Left kidney (tissue), 2 donors: ENCODE results near the gene SEBOX. TPM values are rescaled to one million over a fixed set of nuclear protein-coding genes. Genes with fewer than 3 reads are reported as not detected.
A peak's percentile ranks its signal among the peaks of the same experiment; 100 is the strongest.
"Not testable (repeated sequence)": the region's sequence is repeated elsewhere in the genome, so short reads cannot be mapped to it uniquely, and the experiment has no call there.

Experiments
- DNase-seq: peaks from one replicate; pipeline ENCODE4 v3.0.0-alpha.2; 2013
- polyA plus RNA-seq: library from polyadenylated mRNA; unstranded; fragments of 120-200 nt; gene quantifications from one replicate; pipeline ENCODE4 v1.2.1, GENCODE V29; 2013; ENCODE audit not compliant: insufficient read length

The SEBOX gene
- polyA plus RNA-seq, 1 donor = not detected

DNA sequence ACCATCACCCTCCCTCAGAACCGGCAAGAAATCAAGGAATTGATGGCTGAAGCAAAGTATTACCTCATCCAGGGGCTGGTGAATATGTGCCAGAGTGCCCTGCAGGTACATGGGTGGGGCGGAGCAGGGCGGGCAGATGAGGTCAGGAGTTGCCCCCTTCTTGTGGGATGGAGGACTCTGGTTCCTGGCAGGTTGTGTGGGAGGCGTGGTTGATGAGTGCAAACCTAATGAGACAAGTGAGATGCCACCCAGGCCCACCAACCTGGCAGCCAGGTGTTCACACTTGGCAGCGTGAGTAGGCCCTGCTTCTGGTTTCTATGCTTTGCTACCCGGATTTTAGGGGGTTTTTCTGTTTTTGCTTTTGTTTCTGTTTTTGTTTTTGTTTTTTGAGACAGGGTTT is 24.6 kb downstream of the SEBOX start:
- no peak for DNase-seq

GRCh38 chr17:28339431-28339830 is 25.6 kb downstream of the SEBOX start:
- no peak for DNase-seq

GRCh38 chr17:28338769-28339212 is 26.2 kb downstream of the SEBOX start:
- not testable (repeated sequence) for DNase-seq

- DNase-seq = no peak
Observed at GRCh38 chr17:28338056-28338768, 26.8 kb downstream of the SEBOX start.

DNA sequence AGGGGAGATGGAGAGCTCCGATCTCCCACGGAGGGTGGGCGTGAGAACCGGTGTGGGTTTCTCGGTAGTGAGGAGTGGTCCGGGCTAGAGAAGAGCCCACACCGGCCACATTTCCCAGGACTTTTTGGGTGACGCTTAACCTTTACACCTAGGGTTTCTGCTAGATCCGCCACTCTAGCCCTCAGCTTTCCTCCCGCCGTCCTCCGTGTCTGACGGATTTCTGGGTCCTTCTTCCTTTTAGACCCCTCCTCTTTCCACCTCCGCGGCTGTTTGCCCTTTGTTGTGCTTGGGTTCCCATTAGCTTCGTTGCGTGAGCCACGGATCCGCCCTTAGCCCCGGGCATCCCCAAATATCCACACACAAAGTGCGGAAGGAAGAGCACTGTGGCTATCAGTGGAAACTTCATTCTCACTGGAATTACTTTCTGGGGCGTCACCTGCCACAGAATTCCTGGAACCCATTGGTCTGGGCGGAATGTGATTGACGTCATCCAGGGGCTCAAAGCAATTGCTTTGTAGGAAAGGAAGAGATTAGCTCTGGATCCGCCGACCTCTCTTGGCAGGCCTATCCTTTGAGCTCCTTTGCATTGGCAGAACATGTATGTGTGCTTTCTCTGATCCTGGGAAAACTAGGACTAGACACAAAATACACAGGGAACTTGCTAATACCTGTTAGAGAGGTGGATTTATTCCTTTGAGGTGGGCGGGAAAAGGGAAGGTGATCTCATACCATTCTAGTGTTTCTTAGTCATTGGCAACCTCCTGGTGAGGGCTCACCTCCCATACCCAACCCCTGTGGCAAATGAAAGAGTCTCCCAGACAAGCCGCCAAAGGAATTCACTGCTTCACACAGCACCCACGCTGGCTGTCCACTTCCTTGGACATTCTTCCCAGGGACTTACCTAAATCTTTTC is 28.8 kb downstream of the SEBOX start:
- peak; percentile 76 for DNase-seq

DNA sequence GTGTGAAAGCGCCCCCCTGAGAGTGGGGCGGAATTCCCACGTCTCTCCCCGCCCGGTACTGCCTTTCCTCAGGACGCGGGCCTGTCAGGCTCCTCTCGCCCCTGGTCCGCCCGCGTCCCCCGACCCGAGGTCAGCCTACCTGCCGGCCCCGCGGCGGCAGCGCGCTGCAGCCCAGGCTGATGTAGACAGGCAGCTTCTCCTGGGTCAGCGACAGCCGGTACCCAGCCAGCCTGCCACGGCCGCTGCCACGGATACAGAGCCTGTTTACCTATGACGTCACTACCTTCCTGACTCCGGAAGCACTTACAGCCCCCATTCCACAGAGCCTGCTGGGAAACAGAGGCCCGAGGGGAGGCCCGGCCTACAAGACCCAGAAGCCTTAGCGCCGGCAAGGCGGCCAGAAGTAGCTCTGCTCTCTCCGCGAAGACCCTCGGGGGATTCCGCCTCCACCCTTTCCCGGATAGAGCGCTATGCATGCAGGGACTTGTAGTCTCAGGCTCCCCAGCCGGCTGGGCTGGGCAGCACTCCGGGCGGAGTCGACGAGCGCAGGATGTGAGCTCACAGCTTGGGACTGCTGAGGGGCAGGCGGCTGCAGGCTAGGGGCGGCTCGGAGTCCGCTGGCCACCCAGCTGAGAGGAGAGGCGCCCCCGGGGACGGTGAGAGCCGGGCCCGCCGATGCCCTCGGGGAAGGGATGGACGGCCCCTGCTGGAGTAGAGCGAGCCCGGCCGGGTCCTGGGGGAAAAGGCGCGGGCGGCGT is 29.6 kb downstream of the SEBOX start, which contains the start of the genes IFT20 and TNFAIP1:
IFT20 (minus strand) TSS at position 272 of the 758 bp plus-strand sequence. CDS start 3,487 bp downstream, outside the sequence.
TNFAIP1 (plus strand) TSS at position 561 of the 758 bp plus-strand sequence. CDS start 3,761 bp downstream, outside the sequence.
- peak; percentile 99 for DNase-seq

DNA sequence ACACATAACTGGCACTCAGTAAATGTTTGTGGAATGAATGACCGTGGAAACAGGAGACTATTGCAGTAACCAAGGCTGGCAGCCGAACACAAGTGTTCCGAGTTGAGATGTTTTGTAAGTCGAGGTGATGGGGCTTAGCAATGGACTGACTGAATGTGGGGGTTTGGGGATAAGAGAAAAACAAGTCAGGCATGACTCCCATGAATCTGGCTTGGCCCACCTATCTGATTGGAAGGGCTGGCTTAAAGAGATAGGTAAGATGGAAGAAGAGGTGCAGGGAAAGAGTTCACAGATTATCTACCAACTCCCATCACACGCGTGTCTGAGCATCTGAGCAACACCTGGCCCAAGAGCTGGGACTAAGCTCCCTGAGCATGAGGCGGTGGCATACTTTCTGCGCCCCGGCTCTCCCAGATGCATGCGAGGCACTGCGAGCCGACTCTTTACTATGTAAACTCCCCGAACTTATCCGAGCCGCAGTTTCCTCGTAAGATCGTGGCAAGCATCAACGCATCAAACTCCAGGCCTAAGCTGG is 30.3 kb downstream of the SEBOX start:
- no peak for DNase-seq

- DNase-seq = no peak
Observed at GRCh38 chr17:28334171-28334570, 30.8 kb downstream of the SEBOX start.

DNA sequence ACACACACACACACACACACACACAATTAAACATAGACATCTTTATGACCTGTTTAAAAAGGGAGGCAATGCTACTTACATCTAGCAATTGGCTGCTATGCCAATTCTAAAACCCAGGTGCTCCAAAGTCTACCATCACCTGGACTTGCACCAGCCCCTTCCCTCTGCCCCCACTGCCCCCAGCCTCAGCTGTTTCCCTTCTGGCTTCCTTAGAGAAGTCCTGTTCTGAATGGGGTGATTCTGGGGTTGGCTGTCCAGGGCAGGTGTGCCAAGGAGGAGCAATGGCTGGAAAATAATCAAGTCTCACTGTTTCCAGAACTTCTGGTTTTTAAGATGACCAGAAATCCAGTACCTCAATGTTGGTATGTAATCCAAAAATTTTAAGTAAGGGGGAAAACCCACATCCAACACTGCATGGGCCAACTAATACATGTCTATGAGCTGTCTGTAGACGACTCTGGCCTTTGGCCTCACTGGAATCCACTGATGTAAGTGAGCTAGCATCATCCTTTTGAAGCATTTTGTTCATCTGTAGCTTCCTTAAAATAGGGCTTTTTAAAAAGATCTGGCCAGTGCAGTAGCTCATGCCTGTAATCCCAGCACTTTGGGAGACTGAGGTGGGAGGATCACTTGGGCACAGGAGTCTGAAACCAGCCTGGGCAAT is 31.8 kb downstream of the SEBOX start:
- DNase-seq = no peak

DNA sequence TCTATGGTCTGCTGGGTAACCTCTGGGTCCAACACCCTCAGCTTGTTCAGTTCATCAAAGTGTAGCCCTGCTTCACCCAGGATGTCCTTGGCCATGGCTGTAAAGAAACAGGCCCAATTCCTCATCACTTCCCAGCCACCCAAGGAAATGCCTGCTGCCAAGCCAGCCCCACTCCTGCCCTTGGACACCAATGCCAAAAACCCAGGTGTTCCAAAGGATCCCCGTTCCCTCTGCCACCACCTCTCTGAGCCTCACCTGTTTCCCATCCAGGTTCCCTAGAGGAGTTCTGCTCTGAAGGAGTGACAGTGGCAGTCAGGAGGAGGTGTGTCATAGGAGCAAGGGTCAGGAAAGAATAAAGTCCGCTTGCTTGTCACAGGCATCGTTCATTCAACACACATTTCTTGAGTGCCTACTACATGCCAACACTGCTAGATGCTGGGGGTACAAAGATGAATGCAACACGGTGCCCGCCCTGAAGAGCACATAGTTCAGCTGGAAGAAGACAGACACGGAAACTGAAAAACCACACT is 33.0 kb downstream of the SEBOX start:
- DNase-seq = no peak

DNA sequence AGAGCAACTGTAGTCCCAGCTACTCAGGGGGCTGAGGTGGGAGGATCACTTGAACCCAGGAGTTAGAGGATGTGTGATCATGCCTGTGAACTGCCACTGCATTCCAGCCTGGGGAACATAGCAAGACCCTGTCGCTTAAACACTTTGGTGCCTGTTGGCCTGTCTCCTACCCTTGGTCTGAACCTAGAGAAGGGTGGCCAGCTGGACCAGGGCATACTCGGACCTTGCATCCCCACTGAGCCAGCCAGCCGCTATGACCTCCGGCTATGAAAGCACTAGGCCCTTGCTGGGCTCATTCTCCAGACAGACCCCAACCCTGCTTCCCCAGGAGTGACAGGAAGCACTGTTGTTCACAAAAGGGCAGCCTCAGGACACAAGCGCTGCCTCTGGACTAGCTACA is 34.3 kb downstream of the SEBOX start:
- no peak for DNase-seq

DNA sequence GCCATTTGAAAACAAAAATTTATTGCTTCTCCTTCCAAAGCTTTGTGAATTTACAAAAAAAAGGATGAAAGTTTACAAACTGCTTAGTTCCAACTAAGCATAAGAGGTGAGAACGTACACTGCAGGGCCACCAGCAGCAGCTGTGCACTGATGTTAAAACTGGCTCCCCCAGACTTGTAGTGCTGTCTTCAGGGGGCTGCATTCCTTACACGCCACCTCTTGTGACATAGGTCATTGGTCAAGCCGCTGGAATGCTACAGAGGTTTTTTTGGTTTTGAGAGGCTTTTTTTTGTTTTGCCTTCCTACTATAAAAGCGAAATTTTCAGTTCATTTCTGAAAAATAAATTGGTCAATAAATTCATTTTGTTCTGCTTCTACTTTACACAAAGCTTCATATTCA is 36.7 kb downstream of the SEBOX start:
- no peak for DNase-seq

GRCh38 chr17:28327709-28328108 is 37.3 kb downstream of the SEBOX start:
- no peak for DNase-seq

DNA sequence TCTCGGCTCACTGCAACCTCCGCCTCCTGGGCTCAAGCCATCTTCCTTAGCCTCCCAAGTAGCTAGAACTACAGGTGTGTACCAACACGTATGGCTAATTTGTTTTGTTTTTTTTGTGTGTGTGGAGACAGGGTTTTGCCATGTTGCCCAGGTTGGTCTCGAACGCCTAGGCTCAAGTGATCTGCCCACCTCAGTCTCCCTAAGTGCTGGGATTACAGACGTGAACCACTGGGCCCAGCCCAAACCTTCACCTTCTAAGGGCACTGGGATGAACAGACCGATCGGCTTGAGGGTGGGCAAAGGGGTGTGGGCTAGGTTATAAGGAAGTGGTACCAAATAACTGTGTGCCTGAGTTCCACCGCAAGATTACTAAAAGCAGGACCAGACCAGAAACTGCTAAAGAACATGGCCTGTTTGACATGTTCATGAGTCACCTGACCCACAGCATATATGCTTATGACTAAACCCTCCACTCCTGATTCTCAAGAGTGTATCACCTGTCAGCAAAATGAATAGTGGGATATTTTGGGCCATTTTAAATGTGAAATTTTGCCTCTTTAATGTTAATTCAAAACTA is 37.9 kb downstream of the SEBOX start:
- no peak for DNase-seq

DNA sequence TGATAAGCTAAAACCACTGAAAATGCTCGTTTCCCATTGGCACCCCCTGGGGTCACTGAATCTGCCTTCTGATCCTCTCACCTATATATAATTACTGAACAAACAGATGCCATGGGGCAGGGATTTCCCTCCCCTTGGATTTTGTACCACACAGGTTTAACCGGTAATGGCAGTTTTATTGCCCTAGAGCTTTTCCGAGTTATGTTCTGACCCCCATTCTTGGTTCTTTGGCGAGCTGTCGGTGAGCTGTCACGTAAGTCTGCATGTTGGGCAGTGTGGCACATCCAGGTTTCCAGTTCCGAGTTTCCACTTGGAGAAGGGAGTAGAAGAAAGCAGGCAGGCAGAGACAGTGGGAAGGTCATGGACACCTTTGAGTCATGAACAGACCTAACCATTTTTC is 38.9 kb downstream of the SEBOX start:
- DNase-seq = no peak

- no peak for DNase-seq
Observed at GRCh38 chr17:28325211-28325610, 39.8 kb downstream of the SEBOX start.

DNA sequence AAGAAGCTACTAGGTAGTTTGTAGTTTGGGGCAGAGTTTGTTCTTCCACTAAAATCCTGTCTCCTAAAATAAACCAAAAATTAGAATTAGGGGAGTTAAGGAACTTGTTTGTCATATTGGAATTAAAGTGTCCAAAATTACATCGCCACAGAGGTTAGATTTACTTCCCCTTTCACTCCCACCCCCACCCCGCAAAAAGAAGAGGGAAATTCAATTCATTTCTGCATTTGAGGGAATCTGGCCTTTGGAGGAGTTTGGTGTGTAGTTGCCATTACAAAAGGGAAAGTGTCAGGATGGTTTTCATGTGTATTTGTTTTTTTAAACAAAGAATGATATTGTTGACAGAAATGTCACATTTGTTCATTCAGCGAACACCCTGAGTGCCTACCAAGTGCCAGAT is 40.2 kb downstream of the SEBOX start:
- no peak for DNase-seq

DNA sequence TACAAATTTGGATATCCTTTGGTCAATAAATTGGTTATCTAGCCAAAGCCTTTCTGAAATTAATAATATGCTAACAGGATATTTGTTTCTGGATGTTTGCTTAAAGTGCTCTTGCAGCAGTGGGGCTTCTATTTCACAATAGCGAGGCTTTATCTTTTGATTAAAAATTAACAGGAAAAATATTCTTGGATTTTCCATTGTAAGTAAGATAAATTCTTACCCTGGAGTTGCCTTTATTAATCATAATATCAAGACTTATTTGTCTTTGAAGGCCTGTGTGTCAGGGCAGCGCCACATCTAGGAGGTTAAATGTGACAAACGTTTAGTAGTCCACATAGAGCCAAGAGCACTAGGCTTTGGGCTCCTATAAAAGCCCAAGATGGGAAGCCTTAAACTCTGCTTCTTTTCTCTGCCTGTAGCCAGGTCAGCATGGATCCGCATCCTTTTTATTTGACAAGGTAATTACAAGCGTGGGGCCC is 40.7 kb downstream of the SEBOX start:
- DNase-seq = no peak

DNA sequence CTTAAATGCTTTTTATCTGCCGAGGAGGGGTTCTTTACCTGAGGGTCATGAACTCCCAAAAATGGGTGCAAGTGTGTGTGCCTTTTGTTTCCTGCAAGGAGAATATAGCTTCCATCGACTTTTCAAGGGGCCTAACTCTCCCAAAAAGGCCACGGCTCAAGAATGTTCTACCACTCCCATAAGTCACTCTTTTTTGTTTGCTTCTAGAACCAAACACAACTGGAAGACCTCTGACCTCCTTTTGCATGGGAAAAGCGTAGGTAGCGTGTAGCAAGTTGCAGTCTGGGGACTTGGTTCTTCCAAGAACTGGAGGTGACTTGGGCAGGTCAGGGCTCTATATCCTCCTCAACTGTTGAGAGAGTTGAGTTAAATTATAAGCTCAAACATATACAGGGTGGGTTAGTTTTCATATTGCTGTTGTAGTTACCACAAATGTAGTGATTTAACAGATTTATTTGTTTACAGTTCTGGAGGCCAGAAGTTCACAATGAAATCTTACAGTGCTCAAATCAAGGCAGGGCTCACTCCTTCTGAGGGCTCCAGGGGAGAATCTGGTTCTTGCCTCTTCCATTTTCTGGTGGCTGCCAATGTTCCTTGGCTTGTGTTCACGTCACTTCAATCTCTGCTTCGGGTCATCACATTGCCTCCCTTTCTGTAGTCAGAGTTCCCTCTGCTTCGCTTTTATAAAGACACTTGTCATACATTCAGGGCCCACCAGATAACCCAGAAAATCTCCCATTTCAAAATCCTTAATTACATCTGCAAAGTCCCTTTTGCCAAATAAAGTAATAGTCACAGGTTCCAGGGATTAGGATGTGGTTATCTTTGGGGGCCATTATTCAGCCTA is 44.6 kb downstream of the SEBOX start:
- no peak for DNase-seq

- no peak for DNase-seq
Observed at GRCh38 chr17:28319598-28319935, 45.4 kb downstream of the SEBOX start.
